DOHH2 (cell line): ENCODE data around the gene SYNE1.

Experiments used
- H3F3A ChIP-seq: fragments of 200-600 bp; sonication (generic), shearing (Covaris generic); 2 replicates; pipeline ENCODE4 v1.6.0; 2016; ENCODE audit warnings: antibody characterized with exemption, mild to moderate bottlenecking; ENCODE audit not compliant: control insufficient read depth, insufficient read depth
- H3K27ac ChIP-seq: fragments of 200-600 bp; sonication (generic); 2 replicates; pipeline ENCODE4 v1.5.1; 2014; ENCODE audit warnings: low read depth, mild to moderate bottlenecking, low read length, moderate library complexity
- H3K27me3 ChIP-seq: fragments of 200-600 bp; sonication (generic); 2 replicates; pipeline ENCODE4 v1.6.1; 2014; ENCODE audit warnings: mild to moderate bottlenecking, low read length, mixed read lengths; ENCODE audit not compliant: control insufficient read depth
- H3K36me3 ChIP-seq: fragments of 200-600 bp; sonication (generic); 2 replicates; pipeline ENCODE4 v1.6.1; 2014; ENCODE audit warnings: mild to moderate bottlenecking, low read length, moderate library complexity, mixed read lengths; ENCODE audit not compliant: control insufficient read depth
- H3K4me1 ChIP-seq: fragments of 200-600 bp; sonication (generic); 2 replicates; pipeline ENCODE4 v1.6.1; 2014; ENCODE audit warnings: mild to moderate bottlenecking, low read length, mixed read lengths; ENCODE audit not compliant: control insufficient read depth
- H3K4me2 ChIP-seq: fragments of 200-600 bp; sonication (generic); 2 replicates; pipeline ENCODE4 v1.6.0; 2014; ENCODE audit warnings: mild to moderate bottlenecking, low read length, moderate library complexity
- H3K4me3 ChIP-seq: fragments of 200-600 bp; sonication (generic); 2 replicates; pipeline ENCODE4 v1.5.1; 2014; ENCODE audit warnings: mild to moderate bottlenecking, low read length, mixed read lengths
- H3K79me2 ChIP-seq: fragments of 200-600 bp; sonication (generic); 2 replicates; pipeline ENCODE4 v1.6.1; 2014; ENCODE audit warnings: mild to moderate bottlenecking, low read length, mixed read lengths; ENCODE audit not compliant: control insufficient read depth
- H3K9me2 ChIP-seq: fragments of 200-600 bp; sonication (generic); replicated peaks from 2 replicates; pipeline ENCODE4 v1.6.1; 2014; ENCODE audit warnings: mild to moderate bottlenecking, low read length, mixed read lengths; ENCODE audit not compliant: control insufficient read depth
- H3K9me3 ChIP-seq: fragments of 200-600 bp; sonication (generic); 2 replicates; pipeline ENCODE4 v1.6.1; 2014; ENCODE audit warnings: antibody characterized with exemption, low read length, mixed read lengths; ENCODE audit not compliant: control insufficient read depth, insufficient read depth
- H4K20me1 ChIP-seq: fragments of 200-600 bp; sonication (generic); 2 replicates; pipeline ENCODE4 v1.6.0; 2014; ENCODE audit warnings: low read depth, mild to moderate bottlenecking, antibody characterized with exemption, low read length, moderate library complexity; ENCODE audit not compliant: control insufficient read depth, insufficient read depth
- CTCF ChIP-seq: fragments of 200-600 bp; sonication (generic); IDR thresholded peaks from one replicate; pipeline ENCODE4 v1.5.1; 2014; ENCODE audit warnings: antibody characterized with exemption, mild to moderate bottlenecking, low read depth, low read length; ENCODE audit not compliant: poor library complexity, severe bottlenecking
- EZH2phosphoT487 ChIP-seq: fragments of 200-600 bp; sonication (generic); IDR thresholded peaks from 2 replicates; pipeline ENCODE4 v1.6.1; 2017; ENCODE audit warnings: borderline replicate concordance, mild to moderate bottlenecking, antibody characterized with exemption, low read length, moderate library complexity, mixed read lengths

SYNE1 gene

GRCh38 chr6:152223636-152224035 is 413.5 kb downstream of the SYNE1 start:
- no peak overlapping the region for H3K27ac ChIP-seq
- no peaks in the 10 kb centered on the region for H3K9me2 ChIP-seq
- H3K27me3 ChIP-seq = no peaks in the 10 kb centered on the region
- H3K79me2 ChIP-seq = no peaks in the 10 kb centered on the region
- H3K9me3 ChIP-seq = peaks cover 16% of the 10 kb centered on the region
- no peaks in the 10 kb centered on the region for H4K20me1 ChIP-seq
- no peaks in the 10 kb centered on the region for H3K4me1 ChIP-seq
- TF ChIP-seq CTCF (no peak), EZH2phosphoT487 (no peak)
- peaks cover 87% of the 10 kb centered on the region for H3K36me3 ChIP-seq
- H3K4me3 ChIP-seq = no peak overlapping the region
- H3F3A ChIP-seq = no peaks in the 10 kb centered on the region
- H3K4me2 ChIP-seq = no peak overlapping the region

- H3K4me3 ChIP-seq = no peak overlapping the region
Measured at GRCh38 chr6:152221806-152222628, 415.1 kb downstream of the SYNE1 start.

GRCh38 chr6:152220786-152221185 is 416.4 kb downstream of the SYNE1 start:
- Histone ChIP-seq H3K9me3 (peaks cover 16% of the 10 kb centered on the region), H3K4me3 (no peak overlapping the region), H3K36me3 (peaks cover 90% of the 10 kb centered on the region), H3F3A (no peaks in the 10 kb centered on the region), H3K9me2 (no peaks in the 10 kb centered on the region), H3K4me2 (no peak overlapping the region), H3K4me1 (no peaks in the 10 kb centered on the region), H3K27ac (no peak overlapping the region), H4K20me1 (no peaks in the 10 kb centered on the region), H3K79me2 (no peaks in the 10 kb centered on the region), H3K27me3 (no peaks in the 10 kb centered on the region)
- TF ChIP-seq EZH2phosphoT487 (no peak), CTCF (no peak)

More at GRCh38 chr6:152221806-152222628, 415.1 kb downstream of the SYNE1 start:
- H3K9me3 ChIP-seq = peaks cover 16% of the 10 kb centered on the region
- TF ChIP-seq EZH2phosphoT487 = no peak
- H3K27ac ChIP-seq = no peak overlapping the region
- H3K79me2 ChIP-seq = no peaks in the 10 kb centered on the region
- no peaks in the 10 kb centered on the region for H3K9me2 ChIP-seq
- H3K36me3 ChIP-seq = peaks cover 89% of the 10 kb centered on the region
- no peak overlapping the region for H3K4me2 ChIP-seq
- H3K4me1 ChIP-seq = no peaks in the 10 kb centered on the region
- no peaks in the 10 kb centered on the region for H3K27me3 ChIP-seq
- H4K20me1 ChIP-seq = no peaks in the 10 kb centered on the region
- H3F3A ChIP-seq = no peaks in the 10 kb centered on the region

- Histone ChIP-seq H4K20me1 (no peaks in the 10 kb centered on the region), H3K36me3 (peaks cover 87% of the 10 kb centered on the region), H3K9me3 (peaks cover 15% of the 10 kb centered on the region), H3K4me1 (no peaks in the 10 kb centered on the region), H3F3A (no peaks in the 10 kb centered on the region), H3K9me2 (no peaks in the 10 kb centered on the region), H3K4me2 (no peak overlapping the region), H3K4me3 (no peak overlapping the region), H3K27me3 (no peaks in the 10 kb centered on the region), H3K79me2 (no peaks in the 10 kb centered on the region), H3K27ac (no peak overlapping the region)
- TF ChIP-seq CTCF = no peak
- no peak for TF ChIP-seq EZH2phosphoT487
Measured at GRCh38 chr6:152218887-152219286, 418.3 kb downstream of the SYNE1 start.
